ENCODE data around the gene CADM2. TPM values are rescaled to one million over a fixed set of nuclear protein-coding genes. Genes with fewer than 3 reads are reported as not detected.

The CADM2 gene
- total RNA-seq, 1 experiment from 2014 or later, result 3.7 TPM

- DNase-seq (ENCODE audit: low spot score), result no peak
- TF ChIP-seq CTCF (conservative IDR thresholded peaks at IDR 0.05; ENCODE audit: low read depth, low read length) (no peak), EZH2 (IDR thresholded peaks at IDR 0.05; ENCODE audit: borderline replicate concordance, low read depth, low read length, poor library complexity, severe bottlenecking) (no peak)
- Histone ChIP-seq H3K36me3 (ENCODE audit: insufficient read depth, low read length, poor library complexity, severe bottlenecking) (no peaks in the 10 kb centered on the region), H3K4me3 (ENCODE audit: low read depth, low read length, poor library complexity, severe bottlenecking) (no peak overlapping the region), H3K4me1 (ENCODE audit: insufficient read depth, low read length, poor library complexity, severe bottlenecking) (no peaks in the 10 kb centered on the region), H3K9me3 (ENCODE audit: low read depth, low read length, poor library complexity, severe bottlenecking) (no peaks in the 10 kb centered on the region), H3K27me3 (replicated peaks; ENCODE audit: insufficient read depth, low read depth, low read length, poor library complexity) (no peaks in the 10 kb centered on the region), H3K27ac (ENCODE audit: low read depth, low read length, poor library complexity, severe bottlenecking) (no peak overlapping the region)
- ChIA-PET CTCF (no interaction called here), POLR2A (ENCODE audit: low non-redundant PET) (no interaction called here)
- BruUV-seq (replicated peaks), result no TSS peak
- intact Hi-C loops (cut with micrococcal nuclease; ENCODE audit: unreplicated experiment), result no loop called here
Measured at GRCh38 chr3:85041562-85042055, 82.8 kb downstream of the CADM2 start.

- ChIA-PET CTCF (no interaction called here), POLR2A (ENCODE audit: low non-redundant PET) (no interaction called here)
- no peak for DNase-seq (ENCODE audit: low spot score)
- no peaks in the 10 kb centered on the region for H3K9me3 ChIP-seq (ENCODE audit: low read depth, low read length, poor library complexity, severe bottlenecking)
- H3K4me1 ChIP-seq (ENCODE audit: insufficient read depth, low read length, poor library complexity, severe bottlenecking), result no peaks in the 10 kb centered on the region
- no TSS peak for BruUV-seq (replicated peaks)
- H3K4me3 ChIP-seq (ENCODE audit: low read depth, low read length, poor library complexity, severe bottlenecking), result no peak overlapping the region
- H3K36me3 ChIP-seq (ENCODE audit: insufficient read depth, low read length, poor library complexity, severe bottlenecking), result no peaks in the 10 kb centered on the region
- intact Hi-C loops (cut with micrococcal nuclease; ENCODE audit: unreplicated experiment), result no loop called here
- TF ChIP-seq EZH2 (IDR thresholded peaks at IDR 0.05; ENCODE audit: borderline replicate concordance, low read depth, low read length, poor library complexity, severe bottlenecking) (no peak), CTCF (conservative IDR thresholded peaks at IDR 0.05; ENCODE audit: low read depth, low read length) (no peak)
- no peak overlapping the region for H3K27ac ChIP-seq (ENCODE audit: low read depth, low read length, poor library complexity, severe bottlenecking)
- H3K27me3 ChIP-seq (replicated peaks; ENCODE audit: insufficient read depth, low read depth, low read length, poor library complexity), result no peaks in the 10 kb centered on the region
Measured at GRCh38 chr3:85050821-85051220, 92.0 kb downstream of the CADM2 start.

GRCh38 chr3:85051786-85052185 lies 93.0 kb downstream of the CADM2 start:
- no peak for DNase-seq (ENCODE audit: low spot score)
- H3K4me1 ChIP-seq (ENCODE audit: insufficient read depth, low read length, poor library complexity, severe bottlenecking), result no peaks in the 10 kb centered on the region
- no peaks in the 10 kb centered on the region for H3K27me3 ChIP-seq (replicated peaks; ENCODE audit: insufficient read depth, low read depth, low read length, poor library complexity)
- H3K4me3 ChIP-seq (ENCODE audit: low read depth, low read length, poor library complexity, severe bottlenecking), result no peak overlapping the region
- ChIA-PET CTCF (no interaction called here), POLR2A (ENCODE audit: low non-redundant PET) (no interaction called here)
- BruUV-seq (replicated peaks), result no TSS peak
- H3K36me3 ChIP-seq (ENCODE audit: insufficient read depth, low read length, poor library complexity, severe bottlenecking), result no peaks in the 10 kb centered on the region
- TF ChIP-seq EZH2 (IDR thresholded peaks at IDR 0.05; ENCODE audit: borderline replicate concordance, low read depth, low read length, poor library complexity, severe bottlenecking) (no peak), CTCF (conservative IDR thresholded peaks at IDR 0.05; ENCODE audit: low read depth, low read length) (no peak)
- intact Hi-C loops (cut with micrococcal nuclease; ENCODE audit: unreplicated experiment), result no loop called here
- H3K27ac ChIP-seq (ENCODE audit: low read depth, low read length, poor library complexity, severe bottlenecking), result no peak overlapping the region
- H3K9me3 ChIP-seq (ENCODE audit: low read depth, low read length, poor library complexity, severe bottlenecking), result no peaks in the 10 kb centered on the region

Measured in A673 (cell line).